LoVo (cell line): ENCODE results near the gene LENEP.
A peak's percentile ranks its signal among the peaks of the same experiment; 100 is the strongest.

ENCODE experiments used
- DNase-seq: peaks from one replicate; pipeline ENCODE4 v3.0.0-alpha.2; 2016; ENCODE audit warnings: low spot score

The LENEP gene

GRCh38 chr1:155011437-155012025 lies 18.1 kb downstream of the LENEP start:
- no peak for DNase-seq

- DNase-seq, result no peak
Observed at GRCh38 chr1:155012026-155012546, 18.7 kb downstream of the LENEP start.

- DNase-seq, result no peak
Observed at GRCh38 chr1:155012776-155013602, 19.6 kb downstream of the LENEP start.

DNA sequence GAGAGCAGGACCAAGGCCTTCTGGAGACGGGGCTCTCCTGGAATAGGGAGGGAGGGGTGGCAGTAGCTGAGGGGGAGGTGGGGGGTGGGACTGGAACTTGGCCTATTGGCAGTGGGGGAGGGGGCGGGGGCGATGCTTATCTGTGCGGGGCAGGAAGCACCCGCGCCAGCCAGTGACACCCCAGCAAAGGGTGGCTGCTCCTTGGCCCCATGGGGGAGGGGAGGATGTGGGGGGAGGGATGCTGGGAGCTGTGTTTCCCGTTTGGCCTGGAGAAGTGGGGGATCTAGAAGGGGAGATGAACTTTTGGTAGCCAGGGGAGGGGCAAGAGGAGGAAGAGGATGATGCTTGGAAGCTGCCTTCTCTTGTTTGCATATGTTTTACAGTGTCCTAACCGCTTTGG lies 20.2 kb downstream of the LENEP start:
- DNase-seq, result no peak

- no peak for DNase-seq
Observed at GRCh38 chr1:155014709-155015508, 21.5 kb downstream of the LENEP start.

DNA sequence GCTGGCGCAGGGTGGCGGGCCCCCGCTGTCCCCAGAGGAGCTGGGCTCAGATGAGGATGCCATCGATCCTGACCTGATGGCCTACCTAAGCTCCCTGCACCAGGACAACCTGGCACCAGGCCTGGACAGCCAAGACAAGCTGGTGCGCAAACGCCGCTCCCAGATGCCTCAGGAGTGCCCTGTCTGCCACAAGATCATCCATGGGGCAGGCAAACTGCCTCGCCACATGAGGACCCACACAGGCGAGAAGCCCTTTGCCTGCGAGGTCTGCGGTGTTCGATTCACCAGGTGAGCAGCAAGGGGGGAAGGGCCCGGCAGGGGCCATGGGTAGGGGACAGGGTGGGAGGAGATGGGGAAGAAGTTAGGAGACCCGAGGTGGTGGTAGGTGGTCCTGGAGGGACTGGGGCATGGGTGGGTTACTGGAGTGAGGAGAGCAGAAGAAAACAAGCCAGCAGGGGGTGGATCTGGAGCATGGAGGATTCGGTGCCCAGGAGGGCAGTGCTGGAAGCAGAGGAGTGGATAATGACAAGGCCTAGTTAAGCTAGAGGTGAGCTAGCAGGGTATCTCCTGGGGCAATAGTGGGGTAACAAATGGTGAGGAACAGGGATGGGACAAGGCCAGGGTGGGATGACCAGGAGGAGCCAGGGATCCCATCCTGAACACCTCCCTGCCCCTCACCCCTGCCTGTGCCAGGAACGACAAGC lies 22.3 kb downstream of the LENEP start:
- DNase-seq, result no peak

DNA sequence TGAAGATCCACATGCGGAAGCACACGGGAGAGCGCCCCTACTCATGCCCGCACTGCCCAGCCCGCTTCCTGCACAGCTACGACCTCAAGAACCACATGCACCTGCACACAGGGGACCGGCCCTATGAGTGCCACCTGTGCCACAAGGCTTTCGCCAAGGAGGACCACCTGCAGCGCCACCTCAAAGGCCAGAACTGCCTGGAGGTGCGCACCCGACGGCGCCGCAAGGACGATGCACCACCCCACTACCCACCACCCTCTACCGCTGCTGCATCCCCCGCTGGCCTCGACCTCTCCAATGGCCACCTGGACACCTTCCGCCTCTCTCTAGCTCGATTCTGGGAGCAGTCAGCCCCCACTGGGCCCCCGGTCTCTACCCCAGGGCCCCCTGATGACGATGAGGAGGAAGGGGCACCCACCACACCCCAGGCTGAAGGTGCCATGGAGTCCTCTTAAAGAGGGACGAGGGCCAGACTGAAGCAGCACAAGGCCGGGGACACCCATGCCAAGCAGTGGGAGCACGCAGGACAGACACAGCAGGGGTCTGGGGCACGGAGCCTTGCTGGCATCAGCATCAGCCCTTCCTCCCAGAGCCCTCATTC lies 22.9 kb downstream of the LENEP start:
- DNase-seq, result no peak

- DNase-seq, result peak; percentile 93
Observed at GRCh38 chr1:155017041-155017945, 23.9 kb downstream of the LENEP start.

DNA sequence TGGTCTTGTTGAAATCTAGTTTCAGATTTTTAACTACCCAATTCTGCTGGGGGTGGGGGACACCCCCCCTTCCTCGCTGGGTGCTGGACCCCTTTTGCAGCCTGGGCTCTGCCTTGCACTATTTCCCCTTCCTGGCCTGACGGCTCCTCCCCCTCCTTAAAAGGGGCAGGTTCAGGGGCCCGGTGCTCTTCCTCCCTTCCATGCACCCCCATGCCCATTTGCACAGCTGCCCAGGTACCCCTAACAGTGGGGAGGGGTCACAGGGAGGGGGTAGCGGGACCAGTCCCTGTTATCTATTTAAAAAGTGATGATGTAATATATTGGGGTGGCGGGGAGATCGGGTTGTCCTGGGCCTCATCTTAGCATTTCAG lies 24.5 kb downstream of the LENEP start:
- no peak for DNase-seq

- no peak for DNase-seq
Observed at GRCh38 chr1:155018617-155019348, 25.4 kb downstream of the LENEP start.

DNA sequence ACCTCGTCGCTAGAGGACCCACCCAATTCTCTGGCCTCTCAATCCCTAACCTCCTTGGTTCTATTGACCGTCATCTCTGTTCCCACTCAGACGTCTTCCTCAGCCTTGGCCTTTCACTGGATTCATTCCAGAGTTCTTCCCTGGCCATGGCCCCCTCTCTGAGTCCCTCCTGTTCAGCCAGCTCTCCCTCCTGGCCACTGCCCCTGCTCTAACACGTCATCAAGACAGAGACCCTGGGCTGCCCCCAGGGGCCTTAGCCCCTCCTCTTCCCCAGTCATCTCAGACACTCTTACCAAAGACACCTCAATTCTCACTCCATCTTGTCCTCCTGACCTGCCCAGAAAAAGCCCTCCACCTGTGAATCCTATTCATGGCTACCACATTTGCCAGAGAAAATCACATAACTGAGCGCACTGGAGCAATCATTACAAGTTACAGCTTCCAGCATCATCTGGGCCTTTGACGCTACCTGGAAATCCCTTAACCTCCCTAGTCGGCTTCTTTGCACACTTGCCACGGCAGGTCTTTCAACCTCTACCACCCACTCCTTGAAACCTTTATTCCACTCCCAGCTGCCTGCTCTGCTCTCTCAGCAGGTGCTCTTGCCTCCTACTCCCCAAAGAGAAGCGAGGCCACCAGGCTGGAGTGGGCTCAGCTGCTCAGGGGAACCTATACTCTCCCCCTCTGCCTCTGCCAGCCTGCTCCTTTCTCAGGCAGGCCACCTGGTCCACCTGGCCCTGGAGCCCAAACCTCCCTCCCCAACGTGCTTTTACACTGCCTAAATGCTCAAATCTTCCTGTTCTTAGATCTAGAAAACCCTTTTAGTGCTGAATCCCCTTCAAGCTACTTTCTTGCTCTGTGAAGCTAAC lies 26.2 kb downstream of the LENEP start:
- DNase-seq, result no peak

GRCh38 chr1:155022136-155022926 lies 28.9 kb downstream of the LENEP start:
- DNase-seq, result peak; percentile 53

GRCh38 chr1:155022927-155023236 lies 29.5 kb downstream of the LENEP start:
- no peak for DNase-seq

GRCh38 chr1:155023627-155024026 lies 30.2 kb downstream of the LENEP start:
- no peak for DNase-seq

GRCh38 chr1:155024315-155024714 lies 30.9 kb downstream of the LENEP start:
- DNase-seq, result no peak

GRCh38 chr1:155026154-155026553 lies 32.8 kb downstream of the LENEP start:
- no peak for DNase-seq

DNA sequence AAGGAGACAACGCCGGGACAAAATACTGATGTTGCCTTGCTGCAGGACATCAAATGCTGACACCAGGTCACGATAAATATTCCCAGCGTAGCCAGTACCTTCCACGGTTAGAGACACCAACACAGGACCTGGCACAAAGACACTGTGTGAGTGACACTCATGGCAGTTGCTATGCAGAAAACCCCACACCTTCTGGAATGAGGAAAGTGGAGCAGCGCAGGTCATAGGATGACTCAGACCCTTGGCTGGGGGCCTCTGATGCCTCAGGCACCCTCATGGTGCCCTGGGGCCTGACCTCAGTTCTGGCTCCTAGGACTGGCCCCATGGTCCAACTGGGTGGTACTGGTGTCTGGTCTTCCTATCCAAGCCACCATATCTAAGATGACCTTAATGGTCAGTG lies 33.2 kb downstream of the LENEP start:
- DNase-seq, result peak; percentile 41

DNA sequence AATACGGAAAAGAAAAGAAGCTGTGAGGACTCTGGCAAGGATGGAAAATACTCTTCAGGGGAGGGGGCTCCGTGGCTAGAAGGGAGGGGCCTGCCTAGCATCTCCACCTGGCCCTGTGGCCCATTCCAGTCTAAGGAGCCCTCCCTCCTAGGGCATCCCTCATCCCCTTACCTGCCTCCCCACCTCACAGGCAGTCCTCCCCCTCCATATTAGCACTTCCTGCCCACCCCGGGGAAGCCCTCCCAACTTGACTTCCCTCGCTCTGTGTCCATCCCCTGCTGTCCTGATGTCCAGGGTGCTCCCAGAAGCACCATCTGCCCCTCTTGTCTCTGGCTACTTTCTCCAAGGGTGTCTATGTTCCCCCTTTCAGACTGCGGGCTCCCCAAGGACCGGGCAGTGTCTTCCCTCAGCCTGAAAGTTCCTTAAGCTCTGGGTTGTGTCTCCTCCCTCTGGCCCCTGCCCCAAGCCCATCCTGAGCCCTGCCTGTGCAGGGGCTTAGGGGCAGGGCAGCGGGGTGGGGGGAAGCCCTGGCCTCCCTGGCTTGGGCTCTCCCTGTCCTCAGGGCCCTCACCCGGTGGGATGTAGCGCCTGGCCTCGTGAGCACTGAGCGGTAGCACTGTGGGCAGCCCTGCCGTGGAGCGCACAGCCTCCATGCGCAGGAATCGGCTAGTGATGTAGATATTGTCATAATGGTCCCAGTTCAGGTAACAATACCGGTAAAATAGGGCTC lies 36.3 kb downstream of the LENEP start:
- DNase-seq, result no peak
